ENCODE measurements around the gene EXOC3L4. TPM values are rescaled to one million over a fixed set of nuclear protein-coding genes. Genes with fewer than 3 reads are reported as not detected.
"Not testable (repeated sequence)": the region's sequence is repeated elsewhere in the genome, so short reads cannot be mapped to it uniquely, and the experiment has no call there.

EXOC3L4 gene
- total RNA-seq, 2 donors from 2014 or later = 0.27 to 2.0 TPM

DNA sequence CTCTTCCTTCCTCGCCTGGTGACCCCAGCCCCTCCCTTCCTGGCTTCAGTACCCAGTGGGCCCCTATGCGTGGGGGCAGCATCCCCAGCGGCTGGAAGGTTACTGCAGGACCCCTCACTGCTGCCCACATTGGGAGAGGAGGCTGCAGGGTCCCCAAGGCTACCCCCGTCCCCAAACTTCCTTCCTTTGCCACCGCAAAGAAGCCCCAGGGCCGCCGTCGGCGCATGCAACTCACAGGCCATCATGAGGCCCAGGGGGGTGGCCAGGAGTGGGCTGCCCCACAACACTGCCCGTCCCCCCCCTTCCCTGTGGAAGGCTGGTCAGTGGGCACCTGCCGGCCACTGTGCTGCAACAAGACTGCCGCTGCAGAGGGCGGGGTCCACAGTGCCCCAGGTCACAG, 19.2 kb downstream of the EXOC3L4 start:
- intact Hi-C loops (cut with DNase I) = no loop called here
- TF ChIP-seq, protein P1, sequence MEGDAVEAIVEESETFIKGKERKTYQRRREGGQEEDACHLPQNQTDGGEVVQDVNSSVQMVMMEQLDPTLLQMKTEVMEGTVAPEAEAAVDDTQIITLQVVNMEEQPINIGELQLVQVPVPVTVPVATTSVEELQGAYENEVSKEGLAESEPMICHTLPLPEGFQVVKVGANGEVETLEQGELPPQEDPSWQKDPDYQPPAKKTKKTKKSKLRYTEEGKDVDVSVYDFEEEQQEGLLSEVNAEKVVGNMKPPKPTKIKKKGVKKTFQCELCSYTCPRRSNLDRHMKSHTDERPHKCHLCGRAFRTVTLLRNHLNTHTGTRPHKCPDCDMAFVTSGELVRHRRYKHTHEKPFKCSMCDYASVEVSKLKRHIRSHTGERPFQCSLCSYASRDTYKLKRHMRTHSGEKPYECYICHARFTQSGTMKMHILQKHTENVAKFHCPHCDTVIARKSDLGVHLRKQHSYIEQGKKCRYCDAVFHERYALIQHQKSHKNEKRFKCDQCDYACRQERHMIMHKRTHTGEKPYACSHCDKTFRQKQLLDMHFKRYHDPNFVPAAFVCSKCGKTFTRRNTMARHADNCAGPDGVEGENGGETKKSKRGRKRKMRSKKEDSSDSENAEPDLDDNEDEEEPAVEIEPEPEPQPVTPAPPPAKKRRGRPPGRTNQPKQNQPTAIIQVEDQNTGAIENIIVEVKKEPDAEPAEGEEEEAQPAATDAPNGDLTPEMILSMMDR (IDR thresholded peaks at IDR 0.05) = no peak
- TF ChIP-seq POLR2A (IDR thresholded peaks at IDR 0.05) (no peak), POLR2AphosphoS5 (IDR thresholded peaks at IDR 0.05) (no peak)
- Histone ChIP-seq H3K9me3 (no peaks in the 10 kb centered on the region), H3K4me1 (replicated peaks) (no peaks in the 10 kb centered on the region), H3K4me3 (no peak overlapping the region), H3K27me3 (replicated peaks; ENCODE audit: insufficient read depth) (no peaks in the 10 kb centered on the region), H3K36me3 (no peaks in the 10 kb centered on the region), H3K27ac (no peak overlapping the region)
- DNase-seq (ENCODE audit: low spot score) = no peak
- WGBS = 97% methylated on average over 8 of the region's 13 CpGs

- H3K9me3 ChIP-seq; H3K4me3 ChIP-seq; DNase-seq (ENCODE audit: low spot score); H3K4me1 ChIP-seq (replicated peaks); H3K36me3 ChIP-seq; H3K27me3 ChIP-seq (replicated peaks; ENCODE audit: insufficient read depth); intact Hi-C loops (cut with DNase I); H3K27ac ChIP-seq: not testable (repeated sequence)
- 68% methylated on average over 10 of the region's 12 CpGs for whole genome bisulfite sequencing
Measured at GRCh38 chr14:103115086-103115679, 20.7 kb downstream of the EXOC3L4 start.

GRCh38 chr14:103115845-103116572, 21.5 kb downstream of the EXOC3L4 start:
- TF ChIP-seq POLR2AphosphoS5 (IDR thresholded peaks at IDR 0.05) = no peak
- TF ChIP-seq, protein P1 (IDR thresholded peaks at IDR 0.05) = no peak
- TF ChIP-seq POLR2A (IDR thresholded peaks at IDR 0.05) = no peak
- 94% methylated on average over 10 of the region's 10 CpGs for WGBS
- Histone ChIP-seq H3K4me3 (no peak overlapping the region), H3K27ac (no peak overlapping the region), H3K27me3 (replicated peaks; ENCODE audit: insufficient read depth) (no peaks in the 10 kb centered on the region), H3K4me1 (replicated peaks) (no peaks in the 10 kb centered on the region), H3K36me3 (no peaks in the 10 kb centered on the region), H3K9me3 (no peaks in the 10 kb centered on the region)
- intact Hi-C loops (cut with DNase I) = no loop called here
- no peak for DNase-seq (ENCODE audit: low spot score)

DNA sequence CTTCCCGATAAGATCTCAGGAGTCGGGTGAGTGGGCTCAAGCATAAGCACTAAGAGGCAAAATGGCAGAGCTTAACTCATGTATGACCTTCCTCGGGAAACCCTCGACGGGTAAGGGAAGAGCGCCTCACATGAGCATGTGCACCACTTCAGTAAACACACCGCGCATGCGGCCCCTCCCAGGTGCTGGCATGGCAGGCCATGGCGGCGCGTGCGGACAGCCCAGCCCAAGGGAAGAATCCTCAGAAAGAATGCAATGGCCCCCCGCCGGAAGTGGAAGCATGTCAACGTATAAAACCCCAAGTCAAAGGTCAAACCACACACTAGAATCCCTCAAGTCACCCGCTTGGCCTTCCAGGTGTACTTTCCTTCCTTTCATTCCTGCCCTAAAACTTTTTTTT, 22.1 kb downstream of the EXOC3L4 start:
- Histone ChIP-seq H3K9me3 (no peaks in the 10 kb centered on the region), H3K27ac (no peak overlapping the region), H3K4me3 (no peak overlapping the region), H3K36me3 (no peaks in the 10 kb centered on the region), H3K4me1 (replicated peaks) (no peaks in the 10 kb centered on the region), H3K27me3 (replicated peaks; ENCODE audit: insufficient read depth) (no peaks in the 10 kb centered on the region)
- no peak for DNase-seq (ENCODE audit: low spot score)
- intact Hi-C loops (cut with DNase I) = no loop called here
- 81% methylated on average over 17 of the region's 17 CpGs for WGBS
- TF ChIP-seq, protein P1 (IDR thresholded peaks at IDR 0.05) = no peak
- no peak for TF ChIP-seq POLR2A (IDR thresholded peaks at IDR 0.05)
- TF ChIP-seq POLR2AphosphoS5 (IDR thresholded peaks at IDR 0.05) = no peak

GRCh38 chr14:103117499-103117898, 23.0 kb downstream of the EXOC3L4 start:
- intact Hi-C loops (cut with DNase I); H3K27ac ChIP-seq; H3K4me1 ChIP-seq (replicated peaks); H3K4me3 ChIP-seq; H3K9me3 ChIP-seq; H3K27me3 ChIP-seq (replicated peaks; ENCODE audit: insufficient read depth); DNase-seq (ENCODE audit: low spot score); H3K36me3 ChIP-seq: not testable (repeated sequence)
- 97% methylated on average over 7 of the region's 7 CpGs for WGBS

Data from prostate gland (tissue), 2 donors.